DOHH2 (cell line): ENCODE measurements around the gene GCN1.

Experiments used
- H3F3A ChIP-seq: fragments of 200-600 bp; sonication (generic), shearing (Covaris generic); 2 replicates; pipeline ENCODE4 v1.6.0; 2016; ENCODE audit warnings: antibody characterized with exemption, mild to moderate bottlenecking; ENCODE audit not compliant: control insufficient read depth, insufficient read depth
- H3K27ac ChIP-seq: fragments of 200-600 bp; sonication (generic); 2 replicates; pipeline ENCODE4 v1.5.1; 2014; ENCODE audit warnings: low read depth, mild to moderate bottlenecking, low read length, moderate library complexity
- H3K27me3 ChIP-seq: fragments of 200-600 bp; sonication (generic); 2 replicates; pipeline ENCODE4 v1.6.1; 2014; ENCODE audit warnings: mild to moderate bottlenecking, low read length, mixed read lengths; ENCODE audit not compliant: control insufficient read depth
- H3K36me3 ChIP-seq: fragments of 200-600 bp; sonication (generic); 2 replicates; pipeline ENCODE4 v1.6.1; 2014; ENCODE audit warnings: mild to moderate bottlenecking, low read length, moderate library complexity, mixed read lengths; ENCODE audit not compliant: control insufficient read depth
- H3K4me1 ChIP-seq: fragments of 200-600 bp; sonication (generic); 2 replicates; pipeline ENCODE4 v1.6.1; 2014; ENCODE audit warnings: mild to moderate bottlenecking, low read length, mixed read lengths; ENCODE audit not compliant: control insufficient read depth
- H3K4me2 ChIP-seq: fragments of 200-600 bp; sonication (generic); 2 replicates; pipeline ENCODE4 v1.6.0; 2014; ENCODE audit warnings: mild to moderate bottlenecking, low read length, moderate library complexity
- H3K4me3 ChIP-seq: fragments of 200-600 bp; sonication (generic); 2 replicates; pipeline ENCODE4 v1.5.1; 2014; ENCODE audit warnings: mild to moderate bottlenecking, low read length, mixed read lengths
- H3K79me2 ChIP-seq: fragments of 200-600 bp; sonication (generic); 2 replicates; pipeline ENCODE4 v1.6.1; 2014; ENCODE audit warnings: mild to moderate bottlenecking, low read length, mixed read lengths; ENCODE audit not compliant: control insufficient read depth
- H3K9me2 ChIP-seq: fragments of 200-600 bp; sonication (generic); replicated peaks from 2 replicates; pipeline ENCODE4 v1.6.1; 2014; ENCODE audit warnings: mild to moderate bottlenecking, low read length, mixed read lengths; ENCODE audit not compliant: control insufficient read depth
- H3K9me3 ChIP-seq: fragments of 200-600 bp; sonication (generic); 2 replicates; pipeline ENCODE4 v1.6.1; 2014; ENCODE audit warnings: antibody characterized with exemption, low read length, mixed read lengths; ENCODE audit not compliant: control insufficient read depth, insufficient read depth
- H4K20me1 ChIP-seq: fragments of 200-600 bp; sonication (generic); 2 replicates; pipeline ENCODE4 v1.6.0; 2014; ENCODE audit warnings: low read depth, mild to moderate bottlenecking, antibody characterized with exemption, low read length, moderate library complexity; ENCODE audit not compliant: control insufficient read depth, insufficient read depth
- EZH2phosphoT487 ChIP-seq: fragments of 200-600 bp; sonication (generic); IDR thresholded peaks from 2 replicates; pipeline ENCODE4 v1.6.1; 2017; ENCODE audit warnings: borderline replicate concordance, mild to moderate bottlenecking, antibody characterized with exemption, low read length, moderate library complexity, mixed read lengths
- TF ChIP-seq, protein P1 (sequence below): fragments of 200-600 bp; sonication (generic); IDR thresholded peaks from one replicate; pipeline ENCODE4 v1.5.1; 2014; ENCODE audit warnings: antibody characterized with exemption, mild to moderate bottlenecking, low read depth, low read length; ENCODE audit not compliant: poor library complexity, severe bottlenecking

The GCN1 gene

GRCh38 chr12:120121766-120122293 lies 72.7 kb downstream of the GCN1 start:
- no peak overlapping the region for H3K27ac ChIP-seq
- H3K4me3 ChIP-seq = no peak overlapping the region
- peaks cover 14% of the 10 kb centered on the region for H3F3A ChIP-seq
- no peaks in the 10 kb centered on the region for H3K9me2 ChIP-seq
- peaks cover 45% of the 10 kb centered on the region for H3K4me1 ChIP-seq
- H3K36me3 ChIP-seq = peaks cover 39% of the 10 kb centered on the region
- H3K79me2 ChIP-seq = peaks cover 27% of the 10 kb centered on the region
- H3K4me2 ChIP-seq = peak overlapping the region; percentile 35
- TF ChIP-seq EZH2phosphoT487 = no peak
- TF ChIP-seq, protein P1, sequence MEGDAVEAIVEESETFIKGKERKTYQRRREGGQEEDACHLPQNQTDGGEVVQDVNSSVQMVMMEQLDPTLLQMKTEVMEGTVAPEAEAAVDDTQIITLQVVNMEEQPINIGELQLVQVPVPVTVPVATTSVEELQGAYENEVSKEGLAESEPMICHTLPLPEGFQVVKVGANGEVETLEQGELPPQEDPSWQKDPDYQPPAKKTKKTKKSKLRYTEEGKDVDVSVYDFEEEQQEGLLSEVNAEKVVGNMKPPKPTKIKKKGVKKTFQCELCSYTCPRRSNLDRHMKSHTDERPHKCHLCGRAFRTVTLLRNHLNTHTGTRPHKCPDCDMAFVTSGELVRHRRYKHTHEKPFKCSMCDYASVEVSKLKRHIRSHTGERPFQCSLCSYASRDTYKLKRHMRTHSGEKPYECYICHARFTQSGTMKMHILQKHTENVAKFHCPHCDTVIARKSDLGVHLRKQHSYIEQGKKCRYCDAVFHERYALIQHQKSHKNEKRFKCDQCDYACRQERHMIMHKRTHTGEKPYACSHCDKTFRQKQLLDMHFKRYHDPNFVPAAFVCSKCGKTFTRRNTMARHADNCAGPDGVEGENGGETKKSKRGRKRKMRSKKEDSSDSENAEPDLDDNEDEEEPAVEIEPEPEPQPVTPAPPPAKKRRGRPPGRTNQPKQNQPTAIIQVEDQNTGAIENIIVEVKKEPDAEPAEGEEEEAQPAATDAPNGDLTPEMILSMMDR = no peak
- H3K9me3 ChIP-seq = no peaks in the 10 kb centered on the region
- H3K27me3 ChIP-seq = no peaks in the 10 kb centered on the region
- H4K20me1 ChIP-seq = 0 out of 2 replicates have a peak, but pooled peaks cover 13% of the 10 kb centered on the region

DNA sequence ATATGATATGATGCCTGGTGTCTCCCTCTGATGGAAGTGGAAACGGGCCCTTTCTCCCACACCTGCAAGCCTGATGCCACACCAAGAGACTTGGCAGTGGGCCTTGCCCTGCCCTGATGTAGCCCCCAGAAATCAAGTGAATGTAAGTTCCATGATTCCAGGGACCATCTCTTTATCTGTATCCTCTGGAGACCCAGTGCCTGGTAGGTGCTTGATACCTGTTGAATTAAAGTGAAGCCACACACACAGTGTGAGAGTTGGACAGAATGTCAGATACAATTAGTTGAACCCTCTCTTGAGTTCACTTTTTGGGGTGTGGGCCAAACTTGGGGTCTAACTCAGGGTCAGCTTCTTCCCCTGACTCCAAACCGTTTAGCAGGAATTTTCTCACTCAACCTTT lies 73.2 kb downstream of the GCN1 start:
- Histone ChIP-seq H3K36me3 (peaks cover 34% of the 10 kb centered on the region), H3K79me2 (peaks cover 28% of the 10 kb centered on the region), H3K4me2 (peak overlapping the region; percentile 35), H3K9me2 (no peaks in the 10 kb centered on the region), H3K9me3 (no peaks in the 10 kb centered on the region), H4K20me1 (0 out of 2 replicates have a peak, but pooled peaks cover 13% of the 10 kb centered on the region), H3K27ac (no peak overlapping the region), H3F3A (peaks cover 14% of the 10 kb centered on the region), H3K27me3 (no peaks in the 10 kb centered on the region), H3K4me1 (peaks cover 45% of the 10 kb centered on the region), H3K4me3 (no peak overlapping the region)
- TF ChIP-seq, protein P1 = no peak
- no peak for TF ChIP-seq EZH2phosphoT487

- Histone ChIP-seq H3K9me3 (no peaks in the 10 kb centered on the region), H3K4me3 (peak overlapping the region; percentile 96), H3K9me2 (no peaks in the 10 kb centered on the region), H3K4me1 (peaks cover 61% of the 10 kb centered on the region), H3K36me3 (peaks cover 45% of the 10 kb centered on the region), H3K4me2 (peak overlapping the region; percentile 85), H3K27ac (peak overlapping the region; percentile 2; the same call in 1 of the 2 replicates), H3K79me2 (peaks cover 46% of the 10 kb centered on the region), H4K20me1 (peaks cover 24% of the 10 kb centered on the region; the same call in 1 of the 2 replicates), H3F3A (peaks cover 13% of the 10 kb centered on the region), H3K27me3 (no peaks in the 10 kb centered on the region)
- no peak for TF ChIP-seq EZH2phosphoT487
- TF ChIP-seq, protein P1 = no peak
Measured at GRCh38 chr12:120119271-120119973, 75.1 kb downstream of the GCN1 start.
